Amniotic stem cell (primary cell): ENCODE measurements around the gene PLB1.

Experiments
- DNase-seq: peaks from one replicate; lab custom pipeline; 2025; lab: John Stamatoyannopoulos, UW

PLB1 gene, protein sequence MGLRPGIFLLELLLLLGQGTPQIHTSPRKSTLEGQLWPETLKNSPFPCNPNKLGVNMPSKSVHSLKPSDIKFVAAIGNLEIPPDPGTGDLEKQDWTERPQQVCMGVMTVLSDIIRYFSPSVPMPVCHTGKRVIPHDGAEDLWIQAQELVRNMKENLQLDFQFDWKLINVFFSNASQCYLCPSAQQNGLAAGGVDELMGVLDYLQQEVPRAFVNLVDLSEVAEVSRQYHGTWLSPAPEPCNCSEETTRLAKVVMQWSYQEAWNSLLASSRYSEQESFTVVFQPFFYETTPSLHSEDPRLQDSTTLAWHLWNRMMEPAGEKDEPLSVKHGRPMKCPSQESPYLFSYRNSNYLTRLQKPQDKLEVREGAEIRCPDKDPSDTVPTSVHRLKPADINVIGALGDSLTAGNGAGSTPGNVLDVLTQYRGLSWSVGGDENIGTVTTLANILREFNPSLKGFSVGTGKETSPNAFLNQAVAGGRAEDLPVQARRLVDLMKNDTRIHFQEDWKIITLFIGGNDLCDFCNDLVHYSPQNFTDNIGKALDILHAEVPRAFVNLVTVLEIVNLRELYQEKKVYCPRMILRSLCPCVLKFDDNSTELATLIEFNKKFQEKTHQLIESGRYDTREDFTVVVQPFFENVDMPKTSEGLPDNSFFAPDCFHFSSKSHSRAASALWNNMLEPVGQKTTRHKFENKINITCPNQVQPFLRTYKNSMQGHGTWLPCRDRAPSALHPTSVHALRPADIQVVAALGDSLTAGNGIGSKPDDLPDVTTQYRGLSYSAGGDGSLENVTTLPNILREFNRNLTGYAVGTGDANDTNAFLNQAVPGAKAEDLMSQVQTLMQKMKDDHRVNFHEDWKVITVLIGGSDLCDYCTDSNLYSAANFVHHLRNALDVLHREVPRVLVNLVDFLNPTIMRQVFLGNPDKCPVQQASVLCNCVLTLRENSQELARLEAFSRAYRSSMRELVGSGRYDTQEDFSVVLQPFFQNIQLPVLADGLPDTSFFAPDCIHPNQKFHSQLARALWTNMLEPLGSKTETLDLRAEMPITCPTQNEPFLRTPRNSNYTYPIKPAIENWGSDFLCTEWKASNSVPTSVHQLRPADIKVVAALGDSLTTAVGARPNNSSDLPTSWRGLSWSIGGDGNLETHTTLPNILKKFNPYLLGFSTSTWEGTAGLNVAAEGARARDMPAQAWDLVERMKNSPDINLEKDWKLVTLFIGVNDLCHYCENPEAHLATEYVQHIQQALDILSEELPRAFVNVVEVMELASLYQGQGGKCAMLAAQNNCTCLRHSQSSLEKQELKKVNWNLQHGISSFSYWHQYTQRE (N-terminal part only)

DNA sequence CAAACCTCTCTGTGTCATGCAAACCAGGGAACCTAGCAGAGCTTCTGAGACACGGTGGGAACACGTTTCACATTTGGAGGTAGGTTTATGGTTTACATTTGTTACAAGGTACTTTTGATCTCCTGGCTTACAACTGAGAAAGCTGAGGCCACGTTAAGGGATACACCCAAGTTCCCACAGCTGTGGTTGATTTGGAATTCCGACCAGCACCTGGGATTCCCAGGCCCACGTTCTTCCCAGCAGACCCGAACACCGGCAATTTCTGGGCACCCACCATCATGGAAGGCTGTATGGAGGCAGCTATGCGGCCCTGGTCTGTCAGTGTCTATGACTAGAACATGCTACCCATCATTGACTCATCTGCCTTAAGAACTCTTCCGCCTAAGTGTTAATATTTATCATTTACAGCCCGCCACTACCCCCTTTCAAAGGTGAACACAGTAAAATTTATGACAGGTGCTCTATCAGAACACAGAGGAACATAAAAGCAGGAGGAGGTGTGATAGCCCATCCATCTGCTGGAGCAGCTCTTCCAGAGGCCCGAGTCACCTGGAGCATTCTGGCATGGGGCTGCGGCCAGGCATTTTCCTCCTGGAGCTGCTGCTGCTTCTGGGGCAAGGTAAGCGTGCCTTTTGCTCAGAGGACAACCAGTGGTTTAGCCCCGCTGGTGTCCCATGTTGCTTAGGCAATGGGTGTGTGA, at the start of gene PLB1:
PLB1 (plus strand) TSS at position 510 of the 700 bp plus-strand sequence; CDS start at position 565, 55 bp downstream.
- DNase-seq = no peak

DNA sequence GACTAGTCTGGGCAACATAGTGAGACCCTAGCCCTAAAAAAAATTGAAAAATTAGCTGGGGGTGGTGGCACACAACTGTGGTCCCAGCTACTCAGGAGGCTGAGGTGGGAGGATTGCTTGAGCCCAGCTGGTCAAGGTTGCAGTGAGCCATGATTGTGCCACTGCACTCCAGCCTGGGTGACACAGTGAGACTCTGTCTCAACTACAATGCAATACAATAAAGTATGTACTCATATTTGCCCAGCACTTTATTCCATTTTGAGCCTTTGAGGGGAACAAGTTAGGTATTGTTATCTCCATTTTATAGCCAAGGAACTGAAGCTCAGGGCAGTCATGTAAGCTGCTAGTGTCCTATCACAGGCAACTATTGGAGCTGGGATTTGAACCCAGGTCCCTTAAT, 49.3 kb upstream of the PLB1 start:
- no peak for DNase-seq

DNA sequence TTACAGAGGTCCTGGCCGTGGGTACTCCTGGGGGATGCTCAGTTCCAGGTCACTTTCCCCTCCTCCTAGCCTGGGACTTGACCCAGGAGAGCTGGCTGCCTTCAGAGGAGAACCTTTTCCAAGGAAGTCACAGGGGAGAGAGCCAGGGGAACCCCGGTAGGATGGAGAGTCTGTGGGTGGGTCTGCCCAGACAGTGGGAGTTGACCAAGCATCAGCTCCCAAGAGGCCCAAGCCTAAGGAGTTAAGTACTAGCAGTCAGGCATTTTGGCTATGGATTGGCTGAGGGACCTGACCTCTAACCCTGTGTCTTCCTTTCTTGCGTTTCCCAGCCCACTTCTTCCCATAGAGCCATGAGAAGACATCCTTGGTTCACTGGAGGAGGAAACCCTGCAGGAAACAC, 48.8 kb upstream of the PLB1 start:
- no peak for DNase-seq

DNA sequence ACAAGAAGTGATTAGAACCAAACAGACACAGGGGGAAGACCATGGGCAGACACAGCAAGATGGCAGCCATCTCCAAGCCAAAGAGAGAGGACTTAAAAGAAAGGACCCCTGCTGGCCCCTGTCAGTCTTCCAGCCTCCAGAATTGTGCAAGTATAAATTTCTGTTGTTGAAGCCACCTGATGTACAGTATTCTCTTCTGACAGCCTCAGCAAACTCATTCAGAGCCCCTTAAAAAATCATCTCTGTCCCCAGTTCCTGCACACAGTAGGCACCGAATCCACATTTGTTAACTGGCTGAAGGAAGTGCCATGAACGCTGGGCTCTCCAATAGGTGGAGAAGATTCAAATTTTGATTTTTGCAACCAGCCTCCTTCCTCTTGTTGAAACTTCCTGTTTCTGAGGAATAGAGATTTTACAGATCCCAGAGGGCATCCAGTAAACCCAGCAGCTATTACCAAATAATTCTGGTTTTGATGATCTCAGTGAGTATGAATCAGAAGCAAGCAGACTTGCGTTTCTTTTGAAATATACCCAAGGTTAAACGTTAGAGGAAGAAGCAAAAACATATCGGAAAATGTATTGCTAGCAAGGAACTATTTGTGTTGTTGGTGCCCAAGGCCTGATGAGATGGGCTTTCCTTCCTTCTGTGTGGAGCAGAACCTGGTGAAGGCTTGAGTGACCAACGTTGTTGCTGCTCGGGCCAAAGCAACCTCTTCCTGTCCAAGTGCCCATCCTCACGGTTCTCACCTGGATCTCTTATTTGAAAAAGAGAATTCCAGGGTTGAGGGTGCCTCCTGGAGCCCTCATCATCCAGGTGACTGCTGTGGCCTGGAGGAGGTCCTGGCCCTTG, 47.7 kb upstream of the PLB1 start:
- peak; percentile 35 for DNase-seq

DNA sequence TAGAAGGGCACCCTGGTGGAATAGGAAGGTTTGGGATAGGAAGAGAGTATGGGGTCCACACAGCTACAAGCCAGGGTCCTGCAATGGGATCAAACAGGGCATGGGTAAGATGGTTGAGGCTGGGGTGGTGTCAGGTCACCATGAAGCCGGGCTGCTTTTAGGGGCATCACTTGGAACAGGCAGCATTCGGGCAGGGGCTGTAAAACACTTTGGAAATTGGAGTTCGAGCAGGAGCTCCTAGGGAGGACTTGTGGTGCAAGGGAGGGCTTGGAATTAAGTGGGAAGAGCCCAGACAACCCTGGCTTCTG, 47.1 kb upstream of the PLB1 start:
- DNase-seq = no peak

DNA sequence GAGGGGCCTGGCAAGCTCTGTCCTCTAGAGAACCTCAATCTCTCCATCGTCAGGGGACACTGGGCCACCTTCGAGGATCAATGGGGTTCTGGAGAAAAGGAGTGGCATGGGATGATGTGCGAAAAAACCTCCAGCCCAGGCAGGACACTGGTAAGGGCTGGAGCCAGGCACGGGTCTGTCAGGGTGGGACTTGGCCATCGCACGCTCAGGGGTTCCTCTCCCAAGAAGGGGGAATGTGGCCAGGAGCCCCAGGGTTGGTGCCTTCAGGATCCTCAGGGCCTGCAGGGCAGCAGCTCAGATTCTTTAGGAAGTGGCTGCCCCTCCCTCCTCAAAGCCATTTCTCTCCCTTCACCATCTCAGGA, 46.8 kb upstream of the PLB1 start:
- DNase-seq = no peak

DNA sequence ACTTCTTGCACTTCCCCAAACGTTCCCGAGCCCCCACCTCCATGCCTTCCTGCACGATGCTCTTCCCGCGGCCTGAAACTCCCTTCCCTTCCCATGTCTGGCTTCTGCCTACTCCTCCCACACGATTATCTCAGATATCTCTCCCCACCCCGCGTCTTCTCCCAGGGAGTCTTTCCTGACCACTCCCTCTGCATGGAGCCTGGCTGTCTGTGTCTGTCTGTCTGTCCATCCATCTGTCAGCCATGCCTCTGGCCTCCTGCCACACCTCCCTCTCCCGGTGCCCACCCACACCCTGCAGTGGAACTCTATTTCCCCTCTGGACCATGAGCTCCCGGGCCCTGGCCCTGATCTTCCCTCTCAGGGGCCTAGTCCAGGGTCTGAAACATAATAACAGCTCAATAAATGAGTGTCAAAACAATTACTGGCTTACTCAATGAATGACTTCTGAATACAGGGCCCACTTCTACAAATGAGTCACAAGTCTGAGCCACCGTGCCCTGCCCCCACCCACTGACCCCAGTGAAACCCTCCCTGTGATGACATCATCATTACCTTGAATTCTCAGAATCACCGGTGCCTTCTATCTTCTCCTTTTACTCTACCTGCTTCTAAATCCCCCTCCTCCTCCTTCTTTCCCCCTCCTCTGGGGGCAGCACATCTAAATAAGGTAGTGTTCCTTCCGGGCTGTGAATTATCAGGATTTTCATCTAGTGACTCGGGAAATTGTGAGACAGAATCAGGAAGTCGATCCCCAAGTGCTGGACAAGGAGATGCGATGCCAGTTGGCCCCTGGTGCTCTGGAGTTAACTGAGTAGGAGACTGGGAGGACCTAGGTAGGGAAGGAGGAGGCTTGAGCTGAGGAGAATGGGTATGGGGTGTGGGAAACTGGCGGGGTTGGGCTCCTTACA, 46.1 kb upstream of the PLB1 start:
- DNase-seq = no peak

DNA sequence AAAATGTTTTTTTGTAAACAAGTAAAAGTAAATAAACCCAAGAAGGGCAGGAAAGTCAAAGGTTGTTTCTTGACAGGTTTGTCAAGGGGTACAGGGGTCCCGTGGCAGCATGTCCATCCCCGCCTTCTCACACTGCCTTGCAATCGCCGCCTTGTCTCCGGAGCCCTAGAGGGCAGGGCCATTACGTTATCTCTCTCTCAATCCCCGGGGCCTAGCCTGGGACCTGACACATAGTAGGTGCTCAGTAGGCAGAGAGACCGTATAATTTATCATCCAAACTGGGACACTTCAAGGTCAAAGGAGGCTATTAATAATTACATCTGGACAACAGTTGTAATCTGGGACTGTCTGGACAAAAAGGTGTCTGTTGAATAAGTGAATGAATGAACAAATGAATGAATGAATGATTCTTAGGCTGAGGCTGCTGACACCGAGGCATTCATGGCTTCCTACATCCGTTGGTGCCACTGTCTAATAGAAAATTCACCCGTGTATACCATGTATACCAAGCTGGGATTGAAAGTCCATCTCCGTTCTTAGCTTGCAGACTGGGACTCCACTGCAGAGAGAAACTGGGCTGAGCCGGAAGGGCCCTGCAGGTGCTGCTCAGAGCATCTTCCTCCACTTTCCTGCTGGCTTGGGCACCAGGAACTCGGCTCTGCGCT, 44.8 kb upstream of the PLB1 start:
- no peak for DNase-seq

DNA sequence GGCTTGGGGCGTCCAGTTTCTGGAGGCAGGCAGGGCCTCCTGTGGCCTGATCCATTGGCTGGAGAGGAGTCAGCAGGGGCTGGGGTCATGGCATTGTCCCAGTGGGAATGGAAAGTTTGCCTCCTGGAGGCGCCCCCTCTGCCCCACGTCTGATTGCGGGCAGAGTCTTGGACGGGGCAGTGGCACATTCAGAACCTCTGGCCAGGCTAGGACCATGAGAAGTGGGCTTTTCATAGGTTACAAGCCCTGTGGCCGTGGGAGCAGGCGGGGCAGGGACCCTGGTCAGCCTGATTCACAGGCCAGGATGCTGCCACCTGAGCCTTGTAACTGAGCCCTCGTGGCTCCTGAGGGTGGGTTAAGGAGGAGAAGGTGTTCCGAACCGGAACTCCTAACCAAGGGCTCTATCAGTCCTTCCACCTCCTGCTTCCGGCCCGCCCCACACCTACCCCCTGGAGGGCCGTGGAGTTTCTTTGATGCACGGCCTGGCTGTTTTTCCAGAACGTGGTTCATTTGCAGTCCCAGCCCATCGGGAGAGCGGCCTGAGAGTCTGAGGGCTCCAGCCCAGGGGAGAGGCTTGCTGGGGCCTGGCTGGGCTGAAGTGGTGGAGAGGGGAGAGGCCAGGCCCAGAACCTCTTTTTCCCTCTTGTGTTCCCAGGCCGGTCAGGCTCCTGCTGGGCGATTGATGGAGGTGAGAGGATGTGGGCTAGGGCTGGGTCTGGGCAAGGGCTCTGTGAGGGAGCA, 43.9 kb upstream of the PLB1 start:
- no peak for DNase-seq

DNA sequence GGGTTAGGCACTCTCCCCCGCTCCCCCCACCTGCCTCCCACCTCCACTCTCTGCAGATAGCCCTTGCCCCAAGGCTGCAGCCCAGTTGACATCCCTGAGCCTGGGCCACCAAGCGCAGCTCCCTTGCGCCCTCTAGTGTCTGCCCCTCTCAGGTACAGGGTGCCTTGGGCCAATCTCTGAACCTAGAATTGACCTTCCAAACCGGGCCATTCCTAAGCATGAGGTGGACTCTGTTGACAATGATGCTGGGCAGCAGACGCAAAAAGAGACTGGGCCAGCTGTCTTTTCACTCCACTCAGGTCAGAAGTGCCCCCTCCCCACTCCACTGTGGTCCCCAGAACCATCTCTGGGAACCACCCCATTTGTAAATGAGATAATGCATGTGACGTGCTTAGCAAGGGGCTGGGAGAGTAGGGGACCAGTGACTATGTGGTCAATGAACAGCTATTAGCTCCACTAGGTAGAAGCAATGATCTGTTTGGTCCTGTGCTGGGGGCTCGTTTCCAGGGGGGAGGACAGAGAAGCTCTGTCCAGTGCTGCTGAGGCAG, 43.3 kb upstream of the PLB1 start:
- no peak for DNase-seq

DNA sequence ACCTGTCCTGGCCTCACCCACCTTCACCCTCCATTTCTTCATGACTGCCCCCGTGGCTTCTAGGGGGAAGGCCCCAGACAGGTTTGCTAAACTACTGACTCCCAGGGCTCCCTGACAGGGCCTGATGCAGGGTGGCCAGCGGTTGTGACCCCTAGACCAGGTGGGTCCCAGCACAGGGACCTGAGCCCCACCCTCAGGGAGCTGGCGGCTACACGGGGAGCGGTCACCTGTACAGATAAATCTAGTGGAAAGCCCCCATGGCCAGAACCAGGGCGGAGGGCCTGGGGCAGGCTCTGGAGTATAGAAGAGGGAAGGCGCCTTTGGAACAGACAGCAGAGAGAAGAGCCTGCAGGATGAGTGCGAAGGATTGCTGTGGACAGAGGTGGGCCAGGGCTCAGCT, 42.5 kb upstream of the PLB1 start:
- no peak for DNase-seq

DNA sequence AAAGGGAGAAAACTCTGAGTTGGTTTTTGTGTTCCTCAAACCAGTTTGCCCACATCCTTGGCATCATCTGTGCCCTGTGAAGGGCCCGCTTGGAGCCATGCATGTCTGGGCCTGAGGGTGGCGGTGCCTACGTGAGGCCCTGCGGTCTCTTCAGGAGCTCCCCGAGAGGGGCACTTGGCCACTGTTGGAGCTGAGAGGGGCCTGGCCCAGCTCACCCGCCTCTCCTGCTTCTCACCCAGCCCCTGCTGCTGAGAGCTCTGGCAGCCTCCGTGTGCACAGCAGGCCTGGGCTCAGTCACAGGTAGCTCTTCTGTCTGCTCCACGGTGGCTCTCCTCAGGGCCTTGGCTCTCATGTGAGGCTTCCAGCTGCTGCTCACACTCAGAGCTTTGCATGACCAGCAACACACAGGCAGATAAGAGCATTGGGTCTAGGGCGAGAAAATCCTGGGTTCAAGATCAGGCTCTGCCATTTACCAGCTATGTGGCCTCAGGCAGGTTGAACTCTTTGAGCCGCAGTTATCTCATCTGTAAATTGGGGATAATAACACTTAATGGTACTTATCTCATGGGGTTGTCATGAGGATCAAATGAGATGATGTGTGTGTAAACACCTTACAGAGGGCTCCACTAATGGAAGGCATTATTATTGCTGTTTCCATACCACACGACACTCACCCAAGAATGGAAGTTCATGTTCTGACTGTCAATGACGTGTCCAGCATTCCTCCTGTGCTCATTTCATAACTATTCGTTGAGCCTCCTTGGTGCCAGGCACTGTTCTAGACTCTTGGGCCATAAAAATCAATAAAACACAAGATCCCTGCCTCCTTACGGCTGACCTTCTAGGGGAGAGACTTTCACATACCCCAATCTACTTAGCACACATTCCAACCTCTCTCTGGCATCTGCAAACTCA, 41.6 kb upstream of the PLB1 start:
- no peak for DNase-seq

DNA sequence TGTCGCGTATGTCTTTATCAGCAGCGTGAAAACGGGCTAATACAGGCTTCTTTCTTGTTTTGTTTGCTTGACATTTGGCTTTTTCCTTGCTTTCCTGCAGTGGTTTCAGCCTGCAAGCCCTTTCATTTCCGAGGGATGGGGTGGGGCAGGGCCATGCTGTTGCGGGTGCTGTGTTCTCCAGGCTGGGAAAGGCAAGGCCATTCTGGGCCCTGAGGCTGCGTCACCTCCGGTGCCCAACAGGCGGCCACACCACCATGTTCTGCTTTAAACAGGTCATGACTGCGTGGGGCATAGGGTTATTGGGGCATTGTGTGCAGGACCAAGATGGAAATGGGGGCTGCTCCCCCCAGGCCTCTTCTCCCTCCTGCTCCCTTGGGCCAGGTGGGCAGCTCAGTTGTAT, 38.6 kb upstream of the PLB1 start:
- no peak for DNase-seq

DNA sequence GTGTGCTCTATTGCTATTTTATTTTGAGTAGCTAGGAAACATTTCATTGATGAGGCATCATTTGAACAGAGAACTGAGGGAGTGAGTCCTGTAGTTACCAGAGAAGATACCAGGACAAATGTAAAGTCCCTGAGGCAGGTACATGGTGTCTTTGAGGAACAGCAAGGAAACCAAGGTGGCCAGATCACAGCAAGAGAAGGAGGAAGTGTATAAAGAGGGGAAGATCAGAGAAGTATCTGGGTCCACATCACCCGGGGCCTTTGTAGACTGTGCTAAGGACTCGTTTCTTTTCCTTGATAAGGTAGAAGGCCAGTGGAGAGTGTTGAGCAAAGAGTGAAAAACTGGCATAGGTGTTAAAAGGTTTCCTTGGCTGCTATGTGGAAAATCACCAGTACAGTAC, 34.8 kb upstream of the PLB1 start:
- no peak for DNase-seq

DNA sequence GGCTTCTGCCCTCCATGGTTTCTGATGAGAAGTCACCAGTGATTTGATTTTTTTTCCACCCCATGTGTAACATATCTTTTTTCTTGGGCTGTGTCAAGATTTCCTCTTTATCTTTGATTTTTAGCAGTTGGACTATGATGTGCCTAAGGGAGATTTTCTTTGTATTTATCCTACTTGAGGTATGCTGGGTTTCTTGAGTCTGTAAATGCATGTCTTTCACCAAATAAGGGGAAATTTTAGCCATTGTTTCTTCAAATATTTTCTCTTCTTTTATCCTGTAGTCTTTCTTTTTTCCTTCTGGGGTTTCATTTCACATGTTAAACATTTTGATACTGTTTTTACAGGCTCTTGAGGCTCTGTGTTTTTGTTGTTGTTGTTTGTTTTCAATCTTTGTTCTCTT, 33.7 kb upstream of the PLB1 start:
- DNase-seq = no peak

DNA sequence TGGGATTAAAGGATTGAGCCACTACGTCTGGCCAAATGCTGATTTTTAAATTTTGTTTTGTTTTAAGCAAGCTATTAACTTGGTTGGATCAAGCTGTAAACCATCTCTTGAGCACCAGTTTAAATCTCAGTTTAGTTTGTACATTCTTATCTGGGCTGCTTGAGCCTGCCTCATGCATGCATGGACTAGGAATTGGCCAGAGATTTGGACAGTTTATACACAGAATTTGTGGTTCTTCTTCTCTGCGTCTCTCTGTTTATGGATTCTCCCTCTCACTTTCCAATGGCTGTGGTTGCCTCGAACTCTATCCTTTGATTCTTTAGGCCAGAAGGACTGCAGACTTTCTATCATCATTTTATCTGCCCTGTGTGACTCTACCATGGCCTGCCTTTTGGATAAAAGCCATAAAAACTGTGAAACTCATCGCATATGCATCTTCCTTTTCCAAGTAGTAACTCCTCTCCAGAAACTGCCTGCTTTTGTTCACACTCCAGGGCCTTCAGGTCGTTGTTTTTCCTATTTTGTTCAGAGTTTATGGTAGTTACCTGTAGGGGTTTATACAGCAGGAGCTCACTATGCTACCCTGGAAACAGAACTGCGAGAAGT, 32.5 kb upstream of the PLB1 start:
- no peak for DNase-seq

DNA sequence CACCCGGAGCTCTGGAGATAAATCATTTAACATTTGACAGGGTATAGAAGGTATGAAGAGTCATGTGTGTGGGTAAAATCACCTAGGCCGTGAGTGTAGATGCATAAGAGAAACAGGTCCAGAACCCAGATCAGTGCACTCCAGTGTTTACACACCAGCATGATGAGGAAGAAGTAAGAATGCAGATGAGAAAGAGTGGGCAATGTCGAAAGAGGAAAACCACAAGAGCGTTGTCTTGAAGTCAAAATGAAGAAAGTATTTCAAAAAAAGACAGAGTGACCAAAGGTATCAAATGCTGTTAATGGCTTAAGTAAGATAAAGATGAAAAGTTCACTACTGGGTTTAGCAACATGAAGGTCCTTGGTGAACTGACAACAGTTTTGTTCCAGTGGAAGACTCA, 32.0 kb upstream of the PLB1 start:
- DNase-seq = no peak
